GM12864 (cell line): Measurements from ENCODE around the gene MYH9.

ENCODE experiments used
- DNase-seq: peaks from one replicate; pipeline ENCODE4 v3.0.0-alpha.2; 2011; ENCODE audit warnings: low read depth
- H3K4me3 ChIP-seq: 2 replicates; pipeline ENCODE4 v1.5.1; 2011; ENCODE audit warnings: mild to moderate bottlenecking, low read depth, low read length, control low read depth
- CTCF ChIP-seq: IDR thresholded peaks from 2 replicates; pipeline ENCODE4 v1.5.1; 2011; ENCODE audit warnings: low read depth, mild to moderate bottlenecking, moderate library complexity, low read length, control low read depth, inconsistent platforms; ENCODE audit errors: missing control alignments

MYH9 gene

GRCh38 chr22:36386351-36386899 is 1.3 kb downstream of the MYH9 start:
- DNase-seq, result no peak
- TF ChIP-seq CTCF, result no peak
- H3K4me3 ChIP-seq, result peak overlapping the region; percentile 84

- DNase-seq, result no peak
- peak overlapping the region; percentile 84 for H3K4me3 ChIP-seq
- no peak for TF ChIP-seq CTCF
Observed at GRCh38 chr22:36385491-36386350, 2.0 kb downstream of the MYH9 start.

- no peak for TF ChIP-seq CTCF
- H3K4me3 ChIP-seq, result peak overlapping the region; percentile 84
- no peak for DNase-seq
Observed at GRCh38 chr22:36384766-36385481, 2.8 kb downstream of the MYH9 start.

GRCh38 chr22:36383110-36383581 is 4.6 kb downstream of the MYH9 start:
- no peak for TF ChIP-seq CTCF
- peak; percentile 89 for DNase-seq
- H3K4me3 ChIP-seq, result peak overlapping the region; percentile 7; the same call in 1 of the 2 replicates

- no peak for DNase-seq
- no peak overlapping the region for H3K4me3 ChIP-seq
- TF ChIP-seq CTCF, result no peak
Observed at GRCh38 chr22:36381513-36382128, 6.1 kb downstream of the MYH9 start.

- no peak for TF ChIP-seq CTCF
- no peak for DNase-seq
- peak overlapping the region; percentile 20 for H3K4me3 ChIP-seq
Observed at GRCh38 chr22:36379593-36380361, 8.0 kb downstream of the MYH9 start.
